K562 (cell line): ENCODE results near the gene LENEP. TPM values are rescaled to one million over a fixed set of nuclear protein-coding genes. Genes with fewer than 3 reads are reported as not detected.
A peak's percentile ranks its signal among the peaks of the same experiment; 100 is the strongest.

Experiments
- BRF1 ChIP-seq: IDR thresholded peaks from 3 replicates; pipeline ENCODE4 v1.6.1; 2011; ENCODE audit warnings: borderline replicate concordance, mild to moderate bottlenecking; ENCODE audit not compliant: insufficient read length; ENCODE audit errors: extremely low read depth
- CBX1 ChIP-seq: sonication (generic); IDR thresholded peaks from 2 replicates; pipeline ENCODE4 v1.6.1; 2016; ENCODE audit warnings: antibody characterized with exemption, low read depth, mild to moderate bottlenecking
- CCNT2 ChIP-seq: IDR thresholded peaks from 2 replicates; pipeline ENCODE4 v1.6.1; 2011; ENCODE audit warnings: borderline replicate concordance, low read depth, mild to moderate bottlenecking, moderate library complexity, mixed read lengths, low read length; ENCODE audit not compliant: insufficient read length; ENCODE audit errors: extremely low read depth
- DACH1 ChIP-seq: fragments of 450-650 bp; IDR thresholded peaks from 2 replicates; pipeline ENCODE4 v1.6.1; 2018; ENCODE audit not compliant: partially characterized antibody
- EP300 ChIP-seq: IDR thresholded peaks from 2 replicates; pipeline ENCODE4 v1.6.1; 2012; ENCODE audit warnings: low read length, improper control_type of control experiment
- FIP1L1 ChIP-seq: fragments of 200-400 bp; formaldehyde crosslinking; IDR thresholded peaks from 2 replicates; pipeline ENCODE4 v1.6.1; 2018; ENCODE audit warnings: mild to moderate bottlenecking, low read depth, low read length; ENCODE audit not compliant: poor library complexity, severe bottlenecking
- FOXK1 ChIP-seq: sonication (generic); formaldehyde crosslinking; IDR thresholded peaks from 2 replicates; pipeline ENCODE4 v1.8.0; 2022; ENCODE audit warnings: missing genetic modification reagents, mild to moderate bottlenecking, borderline replicate concordance
- GABPB2 ChIP-seq: fragments of 250-450 bp; sonication (Bioruptor Pico); conservative IDR thresholded peaks from 2 replicates; pipeline ENCODE4 v1.5.1; 2021; ENCODE audit warnings: mild to moderate bottlenecking
- LCOR ChIP-seq: sonication (generic); formaldehyde crosslinking; IDR thresholded peaks from 2 replicates; pipeline ENCODE4 v1.8.0; 2022; ENCODE audit warnings: mild to moderate bottlenecking, missing genetic modification reagents
- MTA2 ChIP-seq: fragments of 450-650 bp; IDR thresholded peaks from 2 replicates; pipeline ENCODE4 v1.6.1; 2016; ENCODE audit warnings: low read depth
- PCBP2 ChIP-seq: fragments of 200-400 bp; formaldehyde crosslinking; IDR thresholded peaks from 2 replicates; pipeline ENCODE4 v1.6.1; 2018; ENCODE audit warnings: low read length, low read depth, mild to moderate bottlenecking, moderate library complexity; ENCODE audit not compliant: poor library complexity, severe bottlenecking
- TCF7L2 ChIP-seq: fragments of 150-350 bp; IDR thresholded peaks from 2 replicates; pipeline ENCODE4 v1.6.1; 2016; ENCODE audit warnings: low read depth, mild to moderate bottlenecking, low read length, moderate library complexity
- TEAD2 ChIP-seq: fragments of 450-650 bp; IDR thresholded peaks from 2 replicates; pipeline ENCODE4 v1.6.1; 2016; ENCODE audit warnings: missing genetic modification characterization, control low read depth, missing compliant biosample characterization
- ZNF274 ChIP-seq: IDR thresholded peaks from 2 replicates; pipeline ENCODE4 v1.6.1; 2011; ENCODE audit warnings: low read depth, mild to moderate bottlenecking, low read length, moderate library complexity, borderline replicate concordance
- ZNF445 ChIP-seq: fragments of 250-450 bp; sonication (Bioruptor Pico); IDR thresholded peaks from 2 replicates; pipeline ENCODE4 v1.4.0; 2020; ENCODE audit warnings: low read depth, mild to moderate bottlenecking, moderate library complexity
- ZNF551 ChIP-seq: fragments of 250-450 bp; sonication (Bioruptor Pico); IDR thresholded peaks from 2 replicates; pipeline ENCODE4 v1.5.0; 2021; ENCODE audit warnings: mild to moderate bottlenecking, moderate library complexity
- ZNF695 ChIP-seq: fragments of 450-650 bp; formaldehyde crosslinking; IDR thresholded peaks from 2 replicates; pipeline ENCODE4 v1.4.0; 2020; ENCODE audit warnings: mild to moderate bottlenecking, moderate library complexity
- polyA plus RNA-seq, 8 experiments: library from polyadenylated mRNA; depleted of rRNA in 4 of 8; stranded (reverse) in 5 of 8; unstranded in 3 of 8; fragments of >200 nt; fragmentation: Nextera tagmentation in 2 of 8; fragmentation: Illumina TruSeq in 1 of 8; extraction: Ambion mirVana in 2 of 8; extraction: Trizol in 1 of 8; gene quantifications; 2 replicates each; pipeline versions ENCODE4 v1.2.1 to v1.2.3, GENCODE V29; 2011 to 2014; ENCODE audit warnings: inconsistent platforms in 1 of 8, missing spikeins in 1 of 8
- total RNA-seq, 7 experiments: library from RNA; depleted of rRNA in 6 of 7; stranded (reverse); fragments of >200 nt in 6 of 7; fragmentation: Illumina TruSeq in 2 of 7; extraction: Trizol in 2 of 7; gene quantifications; 2 replicates each; pipeline versions ENCODE4 v1.2.1 to v1.2.3, GENCODE V29; 2011 to 2021; ENCODE audit warnings: low replicate concordance in 1 of 7
- TF ChIP-seq, protein P1 (sequence below): fragments of 450-650 bp; IDR thresholded peaks from 2 replicates; pipeline ENCODE4 v1.6.1; 2016; ENCODE audit warnings: mild to moderate bottlenecking, moderate library complexity

LENEP gene
- total and polyA plus RNA-seq, 9 of the 15 experiments (the other 6 are each of a cell fraction or from before 2014, with no cell fraction given), result 0.23 to 0.87 (median 0.67) TPM; not detected in 5

- TF ChIP-seq TEAD2 (no peak), CCNT2 (peak; percentile 8), ZNF551 (no peak), TCF7L2 (peak; percentile 71; the same call in 1 of the 2 replicates), MTA2 (no peak), FIP1L1 (no peak), ZNF695 (CRISPR knock-in tag) (no peak), EP300 (no peak; the same call in 1 of the 2 replicates), BRF1 (no peak), FOXK1 (0 out of 2 replicates have a peak, but pooled peaks have one; percentile 67), ZNF274 (no peak), ZNF445 (CRISPR knock-in tag) (no peak), PCBP2 (no peak), LCOR (CRISPR knock-in tag) (peak; percentile 94; the same call in 1 of the 2 replicates), CBX1 (no peak), GABPB2 (CRISPR knock-in tag) (no peak), DACH1 (no peak)
- TF ChIP-seq, protein P1, sequence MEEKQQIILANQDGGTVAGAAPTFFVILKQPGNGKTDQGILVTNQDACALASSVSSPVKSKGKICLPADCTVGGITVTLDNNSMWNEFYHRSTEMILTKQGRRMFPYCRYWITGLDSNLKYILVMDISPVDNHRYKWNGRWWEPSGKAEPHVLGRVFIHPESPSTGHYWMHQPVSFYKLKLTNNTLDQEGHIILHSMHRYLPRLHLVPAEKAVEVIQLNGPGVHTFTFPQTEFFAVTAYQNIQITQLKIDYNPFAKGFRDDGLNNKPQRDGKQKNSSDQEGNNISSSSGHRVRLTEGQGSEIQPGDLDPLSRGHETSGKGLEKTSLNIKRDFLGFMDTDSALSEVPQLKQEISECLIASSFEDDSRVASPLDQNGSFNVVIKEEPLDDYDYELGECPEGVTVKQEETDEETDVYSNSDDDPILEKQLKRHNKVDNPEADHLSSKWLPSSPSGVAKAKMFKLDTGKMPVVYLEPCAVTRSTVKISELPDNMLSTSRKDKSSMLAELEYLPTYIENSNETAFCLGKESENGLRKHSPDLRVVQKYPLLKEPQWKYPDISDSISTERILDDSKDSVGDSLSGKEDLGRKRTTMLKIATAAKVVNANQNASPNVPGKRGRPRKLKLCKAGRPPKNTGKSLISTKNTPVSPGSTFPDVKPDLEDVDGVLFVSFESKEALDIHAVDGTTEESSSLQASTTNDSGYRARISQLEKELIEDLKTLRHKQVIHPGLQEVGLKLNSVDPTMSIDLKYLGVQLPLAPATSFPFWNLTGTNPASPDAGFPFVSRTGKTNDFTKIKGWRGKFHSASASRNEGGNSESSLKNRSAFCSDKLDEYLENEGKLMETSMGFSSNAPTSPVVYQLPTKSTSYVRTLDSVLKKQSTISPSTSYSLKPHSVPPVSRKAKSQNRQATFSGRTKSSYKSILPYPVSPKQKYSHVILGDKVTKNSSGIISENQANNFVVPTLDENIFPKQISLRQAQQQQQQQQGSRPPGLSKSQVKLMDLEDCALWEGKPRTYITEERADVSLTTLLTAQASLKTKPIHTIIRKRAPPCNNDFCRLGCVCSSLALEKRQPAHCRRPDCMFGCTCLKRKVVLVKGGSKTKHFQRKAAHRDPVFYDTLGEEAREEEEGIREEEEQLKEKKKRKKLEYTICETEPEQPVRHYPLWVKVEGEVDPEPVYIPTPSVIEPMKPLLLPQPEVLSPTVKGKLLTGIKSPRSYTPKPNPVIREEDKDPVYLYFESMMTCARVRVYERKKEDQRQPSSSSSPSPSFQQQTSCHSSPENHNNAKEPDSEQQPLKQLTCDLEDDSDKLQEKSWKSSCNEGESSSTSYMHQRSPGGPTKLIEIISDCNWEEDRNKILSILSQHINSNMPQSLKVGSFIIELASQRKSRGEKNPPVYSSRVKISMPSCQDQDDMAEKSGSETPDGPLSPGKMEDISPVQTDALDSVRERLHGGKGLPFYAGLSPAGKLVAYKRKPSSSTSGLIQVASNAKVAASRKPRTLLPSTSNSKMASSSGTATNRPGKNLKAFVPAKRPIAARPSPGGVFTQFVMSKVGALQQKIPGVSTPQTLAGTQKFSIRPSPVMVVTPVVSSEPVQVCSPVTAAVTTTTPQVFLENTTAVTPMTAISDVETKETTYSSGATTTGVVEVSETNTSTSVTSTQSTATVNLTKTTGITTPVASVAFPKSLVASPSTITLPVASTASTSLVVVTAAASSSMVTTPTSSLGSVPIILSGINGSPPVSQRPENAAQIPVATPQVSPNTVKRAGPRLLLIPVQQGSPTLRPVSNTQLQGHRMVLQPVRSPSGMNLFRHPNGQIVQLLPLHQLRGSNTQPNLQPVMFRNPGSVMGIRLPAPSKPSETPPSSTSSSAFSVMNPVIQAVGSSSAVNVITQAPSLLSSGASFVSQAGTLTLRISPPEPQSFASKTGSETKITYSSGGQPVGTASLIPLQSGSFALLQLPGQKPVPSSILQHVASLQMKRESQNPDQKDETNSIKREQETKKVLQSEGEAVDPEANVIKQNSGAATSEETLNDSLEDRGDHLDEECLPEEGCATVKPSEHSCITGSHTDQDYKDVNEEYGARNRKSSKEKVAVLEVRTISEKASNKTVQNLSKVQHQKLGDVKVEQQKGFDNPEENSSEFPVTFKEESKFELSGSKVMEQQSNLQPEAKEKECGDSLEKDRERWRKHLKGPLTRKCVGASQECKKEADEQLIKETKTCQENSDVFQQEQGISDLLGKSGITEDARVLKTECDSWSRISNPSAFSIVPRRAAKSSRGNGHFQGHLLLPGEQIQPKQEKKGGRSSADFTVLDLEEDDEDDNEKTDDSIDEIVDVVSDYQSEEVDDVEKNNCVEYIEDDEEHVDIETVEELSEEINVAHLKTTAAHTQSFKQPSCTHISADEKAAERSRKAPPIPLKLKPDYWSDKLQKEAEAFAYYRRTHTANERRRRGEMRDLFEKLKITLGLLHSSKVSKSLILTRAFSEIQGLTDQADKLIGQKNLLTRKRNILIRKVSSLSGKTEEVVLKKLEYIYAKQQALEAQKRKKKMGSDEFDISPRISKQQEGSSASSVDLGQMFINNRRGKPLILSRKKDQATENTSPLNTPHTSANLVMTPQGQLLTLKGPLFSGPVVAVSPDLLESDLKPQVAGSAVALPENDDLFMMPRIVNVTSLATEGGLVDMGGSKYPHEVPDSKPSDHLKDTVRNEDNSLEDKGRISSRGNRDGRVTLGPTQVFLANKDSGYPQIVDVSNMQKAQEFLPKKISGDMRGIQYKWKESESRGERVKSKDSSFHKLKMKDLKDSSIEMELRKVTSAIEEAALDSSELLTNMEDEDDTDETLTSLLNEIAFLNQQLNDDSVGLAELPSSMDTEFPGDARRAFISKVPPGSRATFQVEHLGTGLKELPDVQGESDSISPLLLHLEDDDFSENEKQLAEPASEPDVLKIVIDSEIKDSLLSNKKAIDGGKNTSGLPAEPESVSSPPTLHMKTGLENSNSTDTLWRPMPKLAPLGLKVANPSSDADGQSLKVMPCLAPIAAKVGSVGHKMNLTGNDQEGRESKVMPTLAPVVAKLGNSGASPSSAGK, result peak; percentile 100
Measured at GRCh38 chr1:154974102-154974807, 19.1 kb upstream of the LENEP start, which contains the start of gene CKS1B (continued).
